Inflammatory macrophage treated with lipopolysaccharide for 1 hour (primary cell): ENCODE data around the gene UBASH3A.

Source experiments
- DNase-seq, 2 donors: peaks; one replicate each; pipeline ENCODE4 v3.0.0-alpha.2; 2020 to 2022

Gene UBASH3A

DNA sequence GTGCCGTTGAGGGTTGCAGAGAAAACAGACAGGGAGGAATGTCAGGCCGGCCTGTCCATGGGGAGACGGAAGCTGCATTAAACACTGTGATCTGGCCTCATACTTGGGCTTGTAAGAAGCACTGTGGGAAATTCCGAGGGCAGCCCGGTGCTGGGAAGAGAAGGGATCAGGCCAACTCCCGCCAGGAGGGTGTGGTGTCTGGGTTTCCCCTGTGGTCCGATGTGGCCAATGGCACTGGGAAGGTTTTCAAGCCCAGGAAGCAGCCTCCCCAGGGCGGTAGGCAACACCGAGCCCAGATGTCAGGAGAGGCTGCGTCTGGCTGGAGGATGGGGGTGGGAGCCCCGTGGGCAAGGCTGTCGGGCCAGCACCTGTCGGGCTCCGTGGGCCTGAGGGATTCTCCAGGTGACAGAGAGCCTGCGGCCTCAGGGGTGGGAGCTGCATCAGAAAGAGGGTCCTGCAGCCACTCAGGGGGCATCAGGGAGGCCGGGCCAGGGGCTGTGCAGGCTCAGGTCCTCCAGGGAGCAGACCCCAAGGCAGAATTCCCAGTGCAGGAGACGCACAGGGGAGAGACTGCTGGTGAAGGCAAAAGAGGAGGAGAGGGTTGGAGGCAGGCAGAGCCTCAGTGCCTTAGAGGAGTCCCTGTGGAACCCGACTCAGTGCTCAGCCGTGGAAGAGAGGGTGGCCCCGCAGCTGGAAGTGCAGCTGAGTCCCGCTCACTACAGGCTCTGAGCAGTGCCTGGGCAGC, 8.4 kb downstream of the UBASH3A start:
- DNase-seq: peak in 1 of 2 donors; percentile 62

DNA sequence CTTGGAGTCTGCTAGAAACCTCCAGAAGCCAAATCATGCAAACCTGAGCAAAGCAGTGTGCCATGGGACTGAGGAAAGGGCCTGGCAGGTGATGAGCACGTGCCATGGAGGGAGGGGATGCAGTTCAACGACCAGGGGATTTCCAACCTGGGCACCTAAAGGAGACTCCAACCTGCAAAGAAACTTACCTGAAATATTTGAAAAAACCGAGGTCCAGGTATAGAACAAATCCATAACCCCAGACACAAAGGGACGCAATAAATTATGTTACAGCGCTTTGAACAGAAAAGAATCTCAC, 8.9 kb downstream of the UBASH3A start:
- no peak for DNase-seq

DNA sequence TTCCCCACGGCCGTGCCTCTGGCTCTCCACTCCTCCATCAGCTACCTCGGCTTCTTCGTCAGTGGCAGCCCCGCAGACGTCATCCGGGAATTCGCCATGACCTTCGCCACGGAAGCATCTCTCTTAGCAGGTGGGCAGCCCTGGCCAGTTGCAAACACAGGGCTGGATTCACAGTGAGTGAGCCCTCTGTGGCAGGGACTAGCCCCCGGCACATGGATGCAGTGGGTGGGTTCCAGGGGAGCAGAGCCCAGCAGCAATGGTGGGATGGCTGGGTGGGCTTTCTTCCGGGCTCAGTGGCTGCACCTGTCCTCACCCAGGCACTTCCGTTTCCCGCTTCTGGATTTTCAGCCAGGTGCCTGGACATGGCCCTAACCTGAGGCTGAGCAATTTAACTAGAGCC, 9.4 kb downstream of the UBASH3A start:
- DNase-seq: no peak

DNA sequence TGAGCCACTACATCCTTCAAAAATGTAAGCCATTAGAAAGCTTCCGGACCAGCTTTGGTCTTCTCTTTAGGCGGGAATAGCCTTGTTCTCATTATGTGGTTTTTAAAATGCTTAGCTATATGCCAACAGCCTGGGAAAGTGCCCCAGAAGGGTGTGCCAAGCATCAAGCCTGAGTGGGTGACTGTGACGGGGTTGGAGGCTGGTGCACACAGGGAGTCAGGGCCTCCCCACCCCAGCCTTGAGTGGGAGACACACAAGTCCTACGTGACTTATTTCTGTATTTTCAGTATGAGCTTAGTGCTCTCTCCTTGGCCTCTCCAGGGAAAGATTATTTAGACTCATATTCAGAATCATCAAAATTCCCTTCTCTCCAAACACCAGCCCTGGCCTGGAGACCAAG, 9.8 kb downstream of the UBASH3A start:
- peak in 1 of 2 donors; percentile 45 for DNase-seq

DNA sequence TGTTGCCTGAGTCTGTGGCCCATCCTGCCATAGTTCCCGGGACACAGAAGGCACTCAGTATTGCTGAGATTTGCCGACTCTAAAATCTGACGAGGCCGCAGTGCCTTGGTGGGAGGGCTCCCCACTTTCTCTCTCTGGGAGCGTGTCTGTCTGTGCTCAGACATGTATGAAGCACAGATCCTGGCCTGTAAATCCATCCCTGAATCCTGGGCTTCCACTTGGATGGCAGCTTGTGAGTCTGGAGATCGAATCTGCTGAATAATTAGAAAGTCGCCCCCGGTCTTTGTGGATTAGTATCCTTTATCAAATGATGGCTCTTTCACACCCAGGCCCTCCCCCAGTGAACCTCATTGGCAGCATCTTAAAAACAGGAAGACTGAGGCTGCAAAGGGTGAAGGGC, 10.4 kb downstream of the UBASH3A start:
- no peak for DNase-seq

DNA sequence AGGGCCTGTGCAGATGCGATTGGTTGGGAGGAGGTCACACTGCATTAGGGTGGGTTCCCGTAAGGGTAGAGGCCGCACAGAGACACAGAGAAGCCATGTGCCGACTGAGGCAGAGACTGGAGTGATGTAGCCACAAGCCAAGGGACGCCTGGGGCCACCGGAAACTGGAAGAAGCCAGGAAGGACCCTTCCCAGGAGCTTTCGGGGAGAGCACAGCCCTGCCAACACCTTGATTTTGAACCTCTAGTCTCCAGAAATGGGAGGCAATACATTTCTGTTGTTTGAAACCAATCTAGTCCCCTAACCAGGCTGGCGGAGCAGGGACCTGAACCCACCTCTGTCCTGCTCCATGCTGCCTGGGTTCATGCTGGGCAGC, 10.8 kb downstream of the UBASH3A start:
- DNase-seq: no peak

DNA sequence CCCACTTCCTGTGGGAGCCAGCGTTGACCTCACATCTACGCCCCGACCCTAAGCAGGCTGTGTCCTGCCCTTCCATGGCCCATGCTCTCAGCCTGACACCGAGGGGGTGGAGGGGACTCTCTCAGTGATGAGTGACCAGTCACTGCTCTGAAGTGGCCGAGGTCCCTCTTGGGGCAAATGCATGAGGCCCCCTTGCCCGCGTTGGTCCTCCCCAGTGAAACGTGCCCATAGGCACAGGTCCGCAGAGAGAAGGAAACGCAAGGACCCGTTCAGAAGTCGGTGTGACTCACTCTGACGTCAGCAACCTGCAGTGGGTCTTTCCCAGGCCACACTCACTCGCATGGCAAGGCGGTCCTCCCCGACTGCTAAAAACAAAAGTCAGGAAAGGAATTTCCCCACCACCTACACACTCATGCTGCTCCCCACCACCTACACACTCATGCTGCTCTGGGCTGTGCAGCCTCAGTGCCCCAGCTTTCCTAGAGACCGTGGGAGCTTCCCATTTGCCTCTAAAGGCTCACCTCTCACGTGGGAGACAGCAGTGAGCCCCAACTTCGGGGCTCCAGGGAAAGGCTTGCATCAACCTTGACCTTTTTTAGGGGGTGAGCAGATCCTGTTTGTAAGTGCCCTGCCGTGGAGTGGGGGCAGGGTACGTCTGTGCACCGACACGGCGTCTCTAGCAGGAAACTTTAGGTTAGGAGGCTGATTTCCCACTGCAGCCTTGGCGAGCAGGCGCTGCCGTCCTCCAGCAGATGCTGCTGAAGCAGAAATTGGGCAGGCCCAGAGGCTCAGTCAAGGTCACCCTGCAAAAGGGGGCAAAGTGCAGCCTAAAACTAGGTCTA, 11.4 kb downstream of the UBASH3A start:
- peak; percentile 81 to 96 for DNase-seq

DNA sequence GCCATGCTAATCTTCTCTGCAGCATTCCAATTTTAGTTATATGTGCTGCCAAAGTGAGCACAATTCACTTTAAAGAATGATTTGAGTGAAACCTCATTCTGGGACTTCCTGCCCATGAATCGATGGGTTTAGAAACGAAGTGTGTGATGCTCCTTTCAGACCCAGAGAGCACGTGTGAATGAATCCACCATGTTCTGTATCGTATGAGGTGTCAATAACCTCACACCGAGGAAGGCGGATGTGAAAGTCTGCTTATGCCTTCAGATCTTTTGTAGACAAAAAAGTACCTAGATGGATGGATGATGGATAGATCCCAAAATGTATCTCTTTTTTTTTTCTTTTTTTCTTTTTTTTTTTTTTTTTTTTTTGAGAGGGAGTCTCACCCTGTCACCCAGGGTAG, 13.8 kb downstream of the UBASH3A start:
- no peak for DNase-seq

DNA sequence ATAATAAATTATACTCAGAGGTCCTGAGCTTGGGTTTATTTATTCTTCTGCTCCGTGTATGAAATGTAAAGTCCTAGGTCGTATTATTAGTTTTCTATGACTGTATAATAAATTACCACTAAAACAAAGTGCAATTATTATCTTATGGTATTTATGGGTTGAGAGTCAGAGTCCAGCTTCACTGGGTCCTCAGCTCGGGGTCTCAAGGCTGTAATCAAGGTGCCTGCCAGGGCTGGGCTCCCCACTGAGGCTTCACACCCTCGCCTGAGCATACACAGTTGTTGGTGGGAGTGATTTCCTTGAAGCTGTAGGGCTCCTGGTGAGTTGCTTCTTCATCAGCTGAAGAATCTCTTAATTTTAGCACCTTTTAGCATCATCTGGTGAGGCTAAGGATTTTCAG, 15.2 kb downstream of the UBASH3A start:
- DNase-seq: no peak

DNA sequence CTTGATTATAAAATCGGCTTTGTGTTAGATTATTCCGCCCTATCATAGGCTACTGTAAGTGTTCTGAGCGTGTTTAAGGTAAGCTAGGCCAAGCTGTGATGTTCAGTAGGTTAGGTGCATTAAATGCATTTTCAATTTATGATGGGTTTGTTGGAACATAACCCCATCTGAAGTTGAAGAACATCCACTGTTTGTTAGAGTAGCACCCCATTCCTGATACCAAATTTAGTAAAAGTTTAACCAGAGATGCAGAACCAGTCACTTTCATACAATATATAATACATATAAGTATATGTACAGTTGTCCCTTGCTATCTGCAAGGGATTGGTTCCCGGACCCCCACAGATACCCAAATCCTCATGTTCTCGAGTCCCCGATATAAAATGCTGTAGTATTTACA, 16.1 kb downstream of the UBASH3A start:
- DNase-seq: no peak

DNA sequence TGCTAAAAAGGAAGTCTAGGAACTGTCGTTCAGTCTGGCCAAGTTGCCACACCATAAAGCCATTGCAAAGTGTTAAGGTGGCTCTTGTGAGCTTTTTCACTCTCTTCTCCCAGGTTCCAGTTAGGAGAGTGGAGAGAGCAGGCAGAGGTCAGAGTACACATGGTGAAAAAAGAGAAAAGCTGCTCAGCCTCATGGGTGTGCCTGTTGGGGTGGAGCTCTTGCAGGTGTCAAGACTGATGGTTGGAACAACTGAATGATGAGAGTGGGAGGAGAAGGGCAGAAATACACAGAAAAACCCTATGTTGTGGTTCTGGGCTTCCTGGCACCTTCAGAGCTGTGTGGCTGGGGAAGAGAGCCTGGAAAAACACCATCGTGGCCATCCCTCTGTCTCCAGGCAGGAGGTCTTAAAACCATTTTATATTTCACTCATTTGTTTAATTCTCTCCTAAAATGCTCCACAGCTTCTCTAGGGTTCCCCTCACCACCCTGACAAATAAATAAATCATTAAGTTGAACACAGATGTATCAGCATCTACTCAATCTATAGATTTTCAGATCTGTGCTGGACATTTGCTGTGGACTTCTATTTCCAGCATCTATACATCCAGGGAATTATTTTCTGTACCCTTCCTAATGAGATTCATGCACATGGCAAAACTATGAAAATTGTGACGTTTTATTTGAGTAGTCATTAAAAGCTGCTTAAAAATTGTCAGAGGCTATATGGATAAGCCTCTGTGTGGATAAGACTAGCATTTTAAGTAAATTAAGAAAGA, 17.5 kb downstream of the UBASH3A start:
- DNase-seq: no peak

DNA sequence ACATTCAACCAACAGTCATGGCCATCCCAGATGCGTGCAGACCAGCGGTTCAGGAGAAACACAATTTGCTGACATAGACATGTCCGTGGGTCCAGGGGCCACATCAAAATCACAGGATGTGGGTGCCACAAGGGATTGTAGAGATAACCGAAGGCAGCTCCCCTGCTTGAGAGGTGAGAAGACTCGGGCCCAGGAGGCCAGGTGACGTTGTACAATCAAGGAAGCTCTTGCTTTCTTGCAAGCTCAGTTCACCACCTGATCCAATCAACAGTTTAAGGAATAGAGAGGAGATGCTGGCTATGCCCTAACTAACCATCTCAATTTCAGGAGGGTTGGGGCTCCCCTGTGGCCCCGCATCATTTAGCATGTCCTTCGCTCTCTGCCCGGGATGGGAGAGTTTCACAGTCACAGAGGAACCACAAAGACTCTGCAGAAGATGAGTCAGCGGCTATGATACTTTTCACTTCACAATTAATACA, 19.5 kb downstream of the UBASH3A start:
- no peak for DNase-seq

DNA sequence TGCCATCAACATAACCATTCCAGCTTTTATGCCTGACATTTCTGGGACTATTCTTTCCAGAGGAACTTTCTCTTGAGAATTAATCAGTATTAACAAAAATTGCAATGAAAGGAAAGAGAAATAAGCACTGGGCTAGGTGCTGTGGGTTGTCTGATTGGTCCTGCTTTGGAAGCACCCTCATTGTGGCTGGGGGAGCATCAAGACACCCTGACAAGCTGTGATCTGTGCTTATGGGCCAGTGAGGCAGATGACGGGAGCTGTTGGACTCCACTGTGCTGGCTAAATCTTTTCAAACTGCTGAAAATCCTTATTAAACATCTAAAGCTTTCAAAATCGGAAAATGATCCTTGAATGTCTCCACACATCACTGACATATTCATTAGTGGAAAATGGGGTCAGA, 20.0 kb downstream of the UBASH3A start:
- DNase-seq: no peak

DNA sequence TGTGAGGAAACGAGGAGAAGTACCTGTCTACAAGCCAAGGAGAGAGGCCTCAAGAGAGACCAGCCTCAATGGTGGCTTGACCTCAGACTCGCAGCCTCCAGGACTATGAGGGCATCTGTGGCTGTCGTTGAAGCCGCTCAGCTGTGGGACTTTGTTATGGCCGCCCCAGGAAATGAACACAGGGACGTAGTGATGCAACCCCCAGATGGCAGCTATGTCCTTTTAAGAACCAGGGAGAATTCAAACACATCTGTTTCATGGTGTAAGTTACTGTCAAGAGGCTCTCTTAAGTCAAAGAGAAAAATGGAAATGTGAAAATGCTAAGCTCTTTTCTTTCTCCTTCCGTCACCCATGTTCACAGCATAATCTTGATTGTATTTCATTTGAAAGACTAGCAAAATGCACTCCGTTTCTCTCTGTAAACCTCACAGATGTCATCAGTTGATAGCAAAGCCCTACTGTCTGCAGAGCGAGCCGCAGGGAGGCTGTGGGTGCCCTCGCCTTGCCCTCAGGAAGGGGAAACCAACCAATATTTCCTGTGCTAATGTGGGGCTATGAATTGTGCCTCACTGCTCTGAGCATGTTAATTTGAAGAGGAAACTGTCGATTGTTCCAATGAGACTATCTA, 21.3 kb downstream of the UBASH3A start:
- no peak for DNase-seq

DNA sequence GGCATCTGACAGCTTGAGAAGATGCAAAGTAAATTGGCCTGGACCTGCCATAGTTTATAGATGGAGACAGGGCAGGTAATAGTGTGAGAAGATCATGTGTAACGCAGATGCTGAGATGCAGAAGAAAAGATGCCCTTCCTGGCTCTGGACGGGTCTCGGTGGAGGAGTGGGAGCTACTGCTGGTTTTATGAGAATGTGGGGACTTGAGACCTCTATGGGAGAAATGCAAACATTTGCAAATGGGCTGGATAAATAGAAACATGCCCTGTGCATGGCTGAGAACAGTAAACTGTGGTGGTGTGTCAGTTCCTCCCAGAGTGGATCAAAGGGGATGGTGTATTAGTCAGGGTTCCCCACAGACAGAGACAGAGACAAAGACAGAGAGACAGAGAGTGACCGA, 21.9 kb downstream of the UBASH3A start:
- no peak for DNase-seq

DNA sequence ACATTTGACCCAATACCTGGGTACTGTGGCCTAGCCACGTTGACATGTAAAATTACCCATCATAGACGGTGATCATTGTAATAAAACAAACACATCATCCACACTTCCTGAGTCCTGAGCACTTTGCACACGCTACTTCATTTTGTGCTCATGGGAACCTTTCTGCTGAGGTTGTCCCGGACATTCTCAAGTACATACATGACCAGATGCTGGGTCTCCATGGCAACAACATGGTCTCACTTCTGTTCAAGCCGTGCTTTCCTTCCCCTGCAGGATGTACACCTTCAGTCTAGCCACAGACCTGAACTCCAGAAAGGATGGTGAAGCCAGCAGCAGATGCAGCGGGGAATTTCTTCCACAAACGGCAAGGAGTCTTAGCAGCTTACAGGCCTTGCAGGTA, 22.7 kb downstream of the UBASH3A start:
- no peak for DNase-seq

DNA sequence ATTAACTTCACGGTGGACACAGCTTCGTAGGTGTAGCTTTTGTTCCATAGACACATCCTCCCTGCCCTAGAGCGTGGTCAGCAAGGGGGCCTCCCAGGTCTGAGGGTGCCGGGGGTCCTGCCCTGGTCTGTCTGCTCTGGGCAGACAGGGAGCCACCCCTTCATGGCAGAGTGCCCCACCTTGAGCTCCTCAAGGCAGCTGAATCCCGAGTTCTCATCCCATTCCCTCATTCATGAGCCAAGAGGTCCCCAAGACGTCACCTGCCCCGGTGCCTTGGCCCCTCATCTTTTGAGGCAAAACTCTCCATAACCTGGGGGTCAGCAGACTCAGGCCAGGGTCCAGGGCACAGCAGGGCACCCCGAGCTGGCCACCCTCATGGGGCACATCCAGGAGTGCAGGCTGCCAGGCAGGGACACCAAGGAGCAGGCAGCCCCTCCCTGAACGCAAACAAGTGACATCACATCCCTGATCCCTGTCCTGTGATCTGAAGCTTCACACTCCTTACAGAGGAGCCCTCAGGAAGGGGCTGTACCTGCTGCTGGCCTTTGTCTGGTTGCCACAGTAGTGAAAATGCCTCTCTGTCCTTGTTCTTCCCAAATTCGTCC, 23.3 kb downstream of the UBASH3A start:
- no peak for DNase-seq

DNA sequence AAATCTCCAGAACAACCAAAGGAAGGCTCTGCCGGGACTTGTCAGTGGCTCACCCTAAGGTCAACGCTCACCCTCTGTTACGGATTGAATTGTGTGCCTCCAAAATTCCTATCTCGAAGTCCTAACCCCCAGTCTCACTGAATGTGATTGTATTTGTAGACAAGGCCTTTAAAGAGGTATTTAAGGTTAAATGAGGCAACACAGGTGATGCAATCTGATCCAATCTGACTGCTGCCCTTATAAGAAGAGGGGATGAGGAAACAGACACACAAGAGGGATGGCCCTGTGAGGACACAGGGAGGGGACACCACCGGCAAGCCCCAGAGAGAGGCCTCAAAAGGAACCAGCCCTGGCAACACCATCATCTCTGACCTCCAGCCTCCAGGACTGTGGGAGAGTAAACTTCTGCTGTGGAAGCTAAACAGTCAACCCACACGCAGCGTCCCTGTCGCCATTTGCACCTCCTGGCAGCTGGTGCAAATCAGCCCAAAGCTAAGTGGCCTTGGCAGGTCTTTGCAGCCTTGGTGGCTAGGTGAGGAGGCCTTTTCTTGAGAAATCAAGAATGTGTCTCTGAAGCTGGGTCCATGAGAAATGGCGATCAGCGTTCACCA, 24.2 kb downstream of the UBASH3A start:
- no peak for DNase-seq

DNA sequence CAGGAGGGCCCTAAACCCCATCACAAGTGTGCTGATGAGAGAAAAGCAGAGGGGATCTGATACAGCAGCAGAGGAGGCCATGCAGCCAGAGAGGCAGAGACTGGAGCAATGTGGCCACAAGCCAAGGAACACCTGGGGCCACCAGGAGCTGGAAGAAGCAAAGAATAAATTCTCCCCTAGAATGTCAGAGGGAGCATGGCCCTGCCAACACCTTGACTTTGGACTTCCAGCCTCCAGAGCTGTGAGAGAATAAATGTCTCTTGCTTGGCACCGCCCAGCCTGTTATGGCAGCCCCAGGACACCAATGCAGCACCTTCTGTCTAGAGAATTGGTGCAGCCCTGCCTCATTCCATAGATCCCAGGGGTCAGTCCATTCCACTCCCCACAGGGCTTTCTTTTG, 25.3 kb downstream of the UBASH3A start:
- DNase-seq: no peak

DNA sequence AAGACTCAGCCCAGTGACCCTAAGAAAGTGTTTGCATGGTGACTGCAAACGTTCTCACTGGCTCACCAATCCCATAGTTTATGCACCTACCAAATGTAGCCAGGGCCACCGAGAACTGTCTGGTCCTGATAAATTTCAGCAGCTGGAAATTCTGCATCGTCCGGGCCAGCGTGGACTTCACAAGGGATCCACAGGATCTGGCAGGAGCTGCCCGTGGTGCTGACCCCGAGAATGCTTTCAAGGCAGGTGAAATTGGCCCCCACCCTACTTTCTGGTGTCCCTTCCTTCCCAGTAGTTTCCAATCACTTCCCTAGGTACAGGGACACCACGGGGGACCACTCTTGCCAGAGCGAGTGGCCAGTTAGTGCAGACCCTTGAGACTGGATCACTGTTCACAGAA, 26.2 kb downstream of the UBASH3A start:
- no peak for DNase-seq

DNA sequence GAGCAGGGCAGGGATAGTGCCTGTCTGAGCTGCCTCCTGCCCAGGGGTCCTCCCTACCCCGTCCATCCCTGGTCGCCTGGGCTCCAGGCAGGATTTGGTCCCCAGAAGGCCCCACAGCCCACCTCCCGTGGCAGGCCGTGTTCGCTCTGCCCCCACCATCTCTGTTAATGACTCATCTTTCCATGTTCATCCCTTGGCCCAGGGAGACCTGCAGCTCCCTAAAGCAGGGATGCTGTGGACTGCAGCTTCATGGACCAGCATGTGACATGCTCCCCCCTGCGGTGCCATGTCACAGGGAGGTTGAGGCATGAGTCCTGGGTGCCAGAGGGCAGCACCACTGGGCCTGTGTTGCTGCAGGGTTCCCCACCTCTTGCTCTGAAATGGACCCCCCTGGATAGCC, 26.8 kb downstream of the UBASH3A start:
- DNase-seq: no peak

DNA sequence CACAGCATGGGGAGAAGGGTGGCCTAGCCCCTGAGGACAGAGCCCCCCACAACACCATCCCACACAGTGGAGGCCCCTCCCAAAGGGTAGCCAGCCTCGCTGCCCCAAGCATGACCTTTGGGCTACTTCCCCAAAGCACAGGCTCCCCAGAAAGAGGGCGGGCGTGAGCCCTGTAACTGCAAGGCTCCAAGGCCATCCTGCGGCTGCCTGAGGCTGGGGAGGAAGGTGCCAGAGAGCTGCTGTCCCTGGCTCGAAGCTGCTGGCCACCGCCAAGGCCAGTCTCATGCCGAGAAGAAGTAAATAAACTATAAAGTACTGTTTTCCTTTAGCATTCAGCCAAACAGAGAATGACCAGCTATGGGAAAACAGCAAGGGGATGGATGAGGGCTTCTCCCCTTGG, 27.5 kb downstream of the UBASH3A start:
- no peak for DNase-seq
